GM18868 (cell line): ENCODE data around the gene PSEN2.

Source experiments
- ATAC-seq: cut with Tn5 transposase; IDR thresholded peaks from one replicate; pipeline ENCODE4 v1.9.1; 2021; ENCODE audit warnings: mild to moderate bottlenecking, moderate library complexity; ENCODE audit not compliant: unreplicated experiment

The PSEN2 gene

DNA sequence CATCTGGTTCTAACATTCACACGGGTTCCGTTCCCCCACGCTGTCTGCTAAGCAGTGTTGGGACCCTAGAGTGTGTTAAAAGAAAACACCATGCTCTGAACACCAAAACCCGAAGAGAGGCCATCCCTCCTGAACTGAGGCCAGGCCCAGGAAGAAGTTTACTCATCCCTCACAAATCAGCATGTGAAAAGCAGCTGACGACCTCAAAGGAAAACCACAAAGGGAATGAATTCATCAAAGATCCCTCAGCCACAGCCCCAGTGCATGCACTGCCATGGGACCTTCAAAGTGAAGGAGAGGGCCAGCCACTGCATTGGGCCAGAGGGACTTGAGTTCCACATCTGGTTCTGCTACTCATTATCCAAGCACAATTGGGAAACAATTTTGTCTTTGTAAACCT is 7.0 kb upstream of the PSEN2 start:
- ATAC-seq, result no peak

DNA sequence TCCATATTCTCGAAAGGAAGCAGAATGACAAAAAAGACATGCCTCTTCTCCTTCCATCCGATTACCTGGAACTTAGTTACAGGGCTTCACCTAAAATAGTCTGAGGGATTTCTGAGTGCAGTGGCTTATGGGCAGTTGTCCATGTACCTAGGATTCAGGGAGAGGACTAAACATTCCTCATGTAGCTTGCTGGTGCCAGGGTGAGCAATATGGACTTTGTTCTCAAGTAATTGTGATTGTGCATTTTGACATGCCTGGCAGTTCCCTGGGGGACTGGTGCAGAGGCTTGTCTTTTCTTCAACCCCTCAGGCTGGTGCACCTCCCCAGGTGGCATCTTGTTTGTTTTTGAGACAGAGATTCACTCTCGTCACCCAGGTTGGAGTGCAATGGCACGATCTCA is 6.1 kb upstream of the PSEN2 start:
- no peak for ATAC-seq

DNA sequence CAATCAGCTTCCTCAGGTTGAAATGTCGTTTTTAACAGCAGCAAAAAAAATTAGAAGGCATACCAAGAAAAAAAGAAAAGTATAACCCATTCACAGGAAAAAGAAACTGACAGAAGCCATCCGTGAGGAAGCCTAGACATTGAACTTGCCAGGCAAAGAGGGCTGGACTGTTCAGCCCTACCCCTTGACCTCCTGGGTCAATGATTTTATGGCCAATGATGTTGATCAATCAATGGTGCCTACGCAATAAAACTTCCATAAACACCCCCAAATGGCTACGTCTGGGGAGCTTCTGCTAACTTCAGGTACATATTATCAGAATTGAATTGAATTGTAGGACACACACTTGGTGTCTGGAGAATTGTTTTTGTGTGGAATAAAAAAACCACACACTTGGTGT is 4.8 kb upstream of the PSEN2 start:
- ATAC-seq, result no peak

DNA sequence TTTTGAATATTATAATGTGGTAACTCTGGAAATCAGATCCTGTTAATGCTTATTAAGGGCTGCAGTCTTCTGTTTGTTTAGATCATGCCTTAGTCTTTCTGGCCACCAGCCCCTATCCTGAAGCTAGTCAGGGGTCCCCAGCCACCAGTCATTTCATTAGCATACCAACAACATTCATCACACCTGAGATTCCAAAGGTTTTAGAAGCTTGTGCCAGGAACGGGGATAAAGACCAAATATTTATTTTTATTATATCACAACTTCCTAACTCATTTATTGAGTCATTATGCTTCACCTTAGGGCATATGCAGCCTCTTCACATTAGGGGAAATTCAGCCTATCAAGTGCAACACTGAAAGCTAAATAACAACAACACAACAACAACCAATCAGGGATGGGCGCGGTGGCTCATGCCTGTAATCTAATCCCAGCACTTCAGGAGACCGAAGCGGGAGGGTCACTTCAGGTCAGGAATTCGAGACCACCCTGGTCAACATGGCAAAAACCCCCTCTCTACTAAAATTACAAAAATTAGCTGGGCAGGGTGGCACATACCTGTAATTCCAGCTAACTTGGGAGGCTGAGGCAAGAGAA is 2.9 kb upstream of the PSEN2 start:
- ATAC-seq, result no peak

DNA sequence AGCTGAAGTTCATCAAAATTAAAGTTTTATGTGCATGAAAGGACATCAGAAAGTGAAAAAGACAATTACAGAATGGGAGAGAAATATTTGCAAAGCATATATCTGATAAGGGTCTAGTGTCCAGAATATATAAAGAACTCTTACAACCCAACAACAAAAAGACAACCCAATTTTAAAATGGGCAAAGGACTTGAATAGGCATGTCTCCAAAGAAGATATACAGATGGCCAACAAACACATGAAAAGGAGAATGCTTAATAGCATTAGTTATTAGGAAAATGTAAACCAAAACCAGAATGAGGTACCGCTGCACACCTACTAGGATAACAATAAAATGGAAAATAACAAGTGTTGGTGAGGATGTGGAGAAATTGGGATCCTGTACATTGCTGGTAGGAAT is 1.7 kb upstream of the PSEN2 start:
- no peak for ATAC-seq

DNA sequence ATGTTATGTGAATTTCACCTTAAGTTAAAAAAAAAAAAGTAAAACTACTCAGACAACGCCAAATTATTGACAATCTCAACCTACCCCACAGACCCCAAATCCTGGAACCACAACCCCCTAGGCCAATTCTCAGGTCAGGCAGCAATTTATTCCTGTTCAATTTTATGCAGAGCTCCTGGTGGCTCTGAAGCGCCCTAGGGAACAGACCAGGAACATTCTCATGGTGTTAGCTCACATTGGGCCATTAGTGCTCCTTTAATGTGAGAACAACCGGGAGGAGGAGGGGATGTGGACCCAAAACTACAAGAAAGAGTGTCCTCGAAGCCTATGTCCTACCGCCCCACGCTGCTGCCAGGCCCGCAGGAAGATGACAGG is 403 bp upstream of the PSEN2 start:
- ATAC-seq, result no peak

DNA sequence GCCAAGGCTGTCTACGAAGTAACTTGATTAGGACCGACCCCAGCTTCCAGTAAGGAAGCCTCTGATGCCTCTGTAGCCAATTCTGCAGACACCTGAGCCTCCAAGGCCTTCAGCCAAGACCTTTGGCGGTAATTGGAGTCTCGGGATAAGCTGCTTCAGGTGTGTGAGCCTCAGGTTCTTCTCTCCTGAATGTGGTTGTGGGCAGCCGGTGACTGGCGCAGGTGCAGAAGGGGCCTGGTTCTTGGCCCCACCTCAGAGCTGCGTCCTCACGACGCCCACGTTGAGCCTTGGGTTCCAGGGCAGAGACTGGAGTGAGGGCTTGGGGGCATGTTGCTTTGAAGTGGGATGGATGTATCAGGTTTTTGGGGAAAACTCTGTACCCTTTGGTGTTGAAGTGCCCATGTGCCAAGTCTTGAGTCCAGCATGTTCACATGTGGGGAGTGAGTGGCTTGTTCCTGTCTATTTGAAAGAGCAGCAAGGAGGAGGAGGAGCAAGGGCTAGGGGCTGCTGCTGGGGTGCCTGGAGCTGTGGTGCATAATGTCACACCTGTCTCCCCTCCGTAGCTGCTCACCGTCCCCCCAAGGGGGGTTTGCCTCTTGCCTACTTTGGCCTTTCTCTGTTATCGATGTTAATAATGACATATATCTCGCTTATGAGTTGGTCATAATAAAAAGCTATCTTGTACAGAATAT is 1.4 kb downstream of the PSEN2 start:
- ATAC-seq, result no peak

DNA sequence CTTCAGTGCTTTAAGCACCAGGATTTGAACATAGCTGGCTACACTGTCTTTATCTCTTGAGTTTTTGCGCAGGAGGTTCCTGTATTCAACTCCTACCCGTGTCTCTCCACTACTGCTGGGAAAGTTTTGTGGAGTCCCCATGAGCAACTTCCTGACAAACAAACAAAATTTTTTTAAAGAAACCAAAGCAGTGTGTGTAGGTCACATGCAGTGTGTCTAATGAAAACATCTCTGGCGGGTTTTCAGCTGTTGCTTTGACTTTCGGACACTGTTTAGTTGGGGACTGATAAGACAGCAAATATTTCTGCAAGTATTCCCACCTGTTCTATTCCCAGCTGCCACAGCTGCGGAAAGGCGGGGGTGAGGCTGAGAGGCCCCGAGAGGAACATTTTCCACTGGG is 2.0 kb downstream of the PSEN2 start:
- ATAC-seq, result no peak

DNA sequence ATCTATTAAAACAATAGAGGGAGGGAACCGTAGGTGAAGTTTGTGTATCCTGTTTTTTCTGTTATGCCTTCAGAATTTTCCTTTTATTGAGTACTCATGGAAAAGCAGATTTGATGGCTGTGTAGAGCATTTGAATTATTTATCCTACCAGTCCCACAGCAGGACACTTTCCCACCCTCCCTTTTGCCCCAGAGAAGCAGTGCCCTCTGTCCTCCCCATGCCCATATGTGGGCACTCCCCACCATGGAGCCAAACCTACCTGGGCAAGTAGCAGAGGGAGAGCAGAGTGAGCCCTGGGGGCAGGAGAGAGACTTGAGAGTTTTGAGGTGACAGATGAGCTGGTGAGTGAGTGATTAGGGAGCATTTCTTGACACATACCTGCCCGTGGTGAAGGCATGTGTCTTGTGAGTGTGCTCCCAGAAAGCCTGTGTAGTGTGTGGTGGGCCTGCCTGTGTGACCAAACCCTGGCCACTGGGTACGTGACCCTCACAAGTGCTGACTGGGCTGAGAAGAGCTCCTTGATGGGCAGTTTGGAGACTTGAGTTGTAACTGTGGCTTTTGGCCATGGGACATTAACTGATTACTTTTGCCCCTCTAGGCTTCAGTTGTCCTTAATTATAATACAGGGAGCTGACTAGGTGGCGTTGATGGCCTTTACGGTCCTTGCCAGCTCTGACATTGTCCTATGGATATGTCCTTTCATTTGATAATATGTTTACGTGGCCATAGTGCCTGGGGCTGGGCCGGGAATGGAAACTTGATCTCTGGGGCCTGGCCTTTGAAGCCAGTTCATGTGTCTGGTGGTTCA is 3.6 kb downstream of the PSEN2 start:
- no peak for ATAC-seq

DNA sequence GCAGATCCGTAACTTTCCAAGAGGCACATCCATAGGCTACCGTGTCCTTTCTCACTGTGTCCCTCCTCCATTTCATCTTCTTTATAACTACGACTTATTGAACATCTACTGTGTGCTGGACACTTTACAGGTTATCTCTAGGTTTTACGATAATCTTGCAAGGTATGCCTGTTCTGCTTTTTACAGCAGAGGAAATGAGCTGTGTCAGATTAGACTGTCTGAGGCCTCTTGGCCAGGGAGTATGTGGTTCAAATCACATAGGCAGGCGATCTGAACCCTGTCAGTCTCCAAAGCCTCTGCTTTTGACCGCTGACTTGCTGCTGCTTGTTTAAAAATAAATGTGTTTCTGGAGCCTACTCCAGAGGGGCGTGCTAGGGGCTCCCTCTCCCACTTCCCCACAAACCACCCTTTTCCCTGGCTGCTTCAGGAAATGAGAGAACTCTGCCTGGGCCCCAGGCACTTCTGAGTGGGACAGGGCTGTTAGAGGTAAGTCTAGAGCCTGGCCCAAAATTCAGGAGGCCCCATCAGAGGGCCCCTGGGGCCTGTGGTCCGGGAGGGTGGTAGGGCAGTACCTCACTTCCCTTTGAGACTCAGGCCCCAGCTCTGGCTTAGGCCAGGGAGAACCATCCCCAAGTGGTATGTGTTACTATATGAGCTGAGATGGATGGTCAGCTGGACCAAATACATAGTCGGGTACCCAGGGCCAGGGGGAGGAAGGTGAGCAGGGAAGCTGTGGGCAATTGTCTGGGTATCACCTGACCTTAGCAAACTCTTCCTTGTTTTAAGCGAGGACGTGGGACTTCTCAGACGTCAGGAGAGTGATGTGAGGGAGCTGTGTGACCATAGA is 4.4 kb downstream of the PSEN2 start:
- ATAC-seq, result no peak

DNA sequence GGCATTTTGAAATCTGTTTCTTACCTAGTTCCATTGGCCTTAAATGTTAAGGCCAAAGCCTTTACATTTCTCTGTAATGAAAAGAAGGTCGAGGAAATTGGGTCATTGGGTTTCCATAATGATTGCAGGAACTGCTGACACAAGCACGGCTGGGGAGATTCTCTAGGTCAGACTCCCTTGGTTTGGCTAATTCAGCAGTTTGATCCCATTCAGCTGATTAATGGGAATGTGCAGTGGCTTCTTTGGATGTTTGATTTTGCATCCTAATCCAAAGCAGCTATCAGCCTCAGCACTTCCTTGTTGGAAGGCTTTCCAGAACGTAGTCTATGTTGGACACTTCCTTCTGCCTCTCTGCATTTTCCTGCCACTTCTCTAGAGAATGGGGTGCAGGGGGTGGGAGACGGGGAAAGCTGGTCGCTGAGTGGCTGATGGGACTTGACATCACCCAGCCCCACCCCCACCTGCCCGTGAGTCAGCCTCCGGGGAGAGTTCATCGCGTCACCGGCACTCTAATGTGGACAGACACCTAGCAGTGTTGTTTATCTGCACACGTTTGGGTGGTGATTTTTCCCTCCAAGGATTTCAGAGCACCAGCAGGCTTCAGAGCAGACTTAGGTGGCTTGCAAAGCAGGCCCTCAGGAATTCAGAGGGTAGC is 5.4 kb downstream of the PSEN2 start:
- no peak for ATAC-seq

DNA sequence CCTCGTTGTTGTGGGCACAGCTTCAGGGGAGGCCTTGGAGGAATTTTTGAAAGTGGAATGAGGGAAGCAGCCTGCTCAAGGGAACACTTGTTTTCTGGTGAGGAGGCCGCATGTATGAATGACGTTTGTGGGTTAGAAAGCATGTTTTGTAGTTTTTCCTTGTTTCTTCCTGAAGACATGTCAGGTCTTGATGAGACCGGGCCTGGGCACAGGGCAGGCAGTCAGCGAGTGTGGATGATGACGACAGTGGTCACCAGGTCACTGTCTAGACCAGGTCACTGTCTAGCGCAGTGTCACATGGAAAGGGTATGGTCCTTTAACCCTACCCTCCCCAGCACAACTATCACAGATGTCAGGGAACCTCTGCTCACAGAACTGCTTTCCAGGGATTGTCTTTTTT is 7.3 kb downstream of the PSEN2 start:
- no peak for ATAC-seq

DNA sequence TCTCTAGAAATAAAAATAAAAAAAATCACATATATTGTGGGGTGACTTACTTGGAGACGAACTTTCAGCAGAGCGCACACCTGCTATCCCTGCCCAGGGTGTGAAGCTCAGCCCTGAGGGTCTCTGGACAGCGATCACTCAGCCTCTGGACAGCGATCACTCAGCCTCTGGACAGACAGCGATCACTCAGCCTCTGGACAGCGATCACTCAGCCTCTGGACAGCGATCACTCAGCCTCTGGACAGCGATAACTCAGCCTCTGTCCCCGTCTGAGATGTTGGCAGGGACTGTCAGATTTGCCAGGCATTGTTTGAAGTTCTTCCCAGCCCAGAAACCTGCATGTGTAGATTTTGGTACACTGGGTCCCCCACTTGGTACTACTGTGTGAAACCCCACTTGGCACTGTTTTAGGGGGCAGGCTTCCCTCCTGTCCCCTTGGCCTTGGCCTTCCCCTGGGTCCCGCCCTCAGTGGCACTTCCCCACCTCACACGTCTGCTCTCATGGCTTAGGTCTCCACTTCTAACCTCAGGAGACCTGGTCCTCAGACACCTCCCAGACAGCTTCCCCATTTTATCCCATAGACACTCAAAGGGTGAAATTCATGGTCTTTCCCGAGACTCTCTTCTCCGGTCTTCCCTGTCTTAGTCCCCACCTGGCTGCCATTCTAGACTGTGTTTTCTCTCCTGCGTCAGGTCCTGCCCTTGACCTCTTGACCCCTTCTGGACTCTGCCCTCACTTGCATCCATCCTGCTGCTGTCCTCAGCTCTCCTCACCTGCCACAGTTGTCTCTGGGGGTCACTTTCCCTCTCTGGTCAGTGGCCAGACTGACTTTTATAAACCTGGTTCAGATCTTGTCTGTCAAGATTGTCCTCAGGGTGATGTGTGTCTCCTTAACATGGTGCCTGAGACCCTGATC is 10.2 kb downstream of the PSEN2 start:
- ATAC-seq, result no peak

DNA sequence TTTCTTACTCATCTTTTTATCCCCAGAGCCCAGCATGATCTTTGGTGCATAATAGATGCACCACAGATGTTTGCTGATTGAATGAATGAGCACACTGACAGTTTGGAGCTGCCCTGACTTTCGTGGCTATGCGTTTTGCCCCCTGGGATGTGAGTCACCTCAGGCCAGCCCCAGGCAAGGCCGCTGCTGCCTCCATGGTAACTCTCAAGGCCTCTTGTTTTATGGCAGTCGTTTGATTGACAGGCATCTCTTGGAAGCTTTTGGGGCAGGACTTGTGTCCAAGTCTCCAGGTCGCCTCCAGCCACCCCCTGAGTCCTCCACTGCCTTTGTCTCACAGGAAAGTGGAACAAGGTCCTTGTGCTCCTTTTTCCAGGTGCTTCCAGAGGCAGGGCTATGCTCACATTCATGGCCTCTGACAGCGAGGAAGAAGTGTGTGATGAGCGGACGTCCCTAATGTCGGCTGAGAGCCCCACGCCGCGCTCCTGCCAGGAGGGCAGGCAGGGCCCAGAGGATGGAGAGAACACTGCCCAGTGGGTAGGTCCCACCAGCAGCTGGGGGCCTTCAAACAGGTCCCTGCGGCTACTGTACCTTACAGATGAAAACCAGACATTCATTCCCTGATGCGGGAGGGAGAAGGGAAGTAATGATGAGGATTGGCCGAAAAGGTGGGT is 11.2 kb downstream of the PSEN2 start:
- no peak for ATAC-seq

DNA sequence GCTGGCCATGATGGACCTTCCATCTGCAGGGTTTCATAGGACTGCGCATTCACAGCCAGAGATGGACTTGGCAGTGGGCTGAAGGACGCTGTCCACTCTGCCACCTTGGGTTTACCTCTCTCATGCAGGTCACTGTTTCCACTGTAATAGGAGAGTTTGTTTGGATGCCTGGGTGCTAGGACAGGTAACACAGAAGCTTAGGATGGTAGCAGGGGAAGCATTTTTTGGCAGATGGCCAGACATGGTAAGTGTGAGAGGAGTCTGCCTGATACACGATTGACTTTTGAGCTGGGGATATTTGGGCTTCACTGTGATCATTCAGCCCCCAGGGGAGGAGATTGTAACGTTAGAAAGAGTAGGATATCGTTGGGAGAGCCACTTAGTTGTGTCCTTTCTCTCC is 11.8 kb downstream of the PSEN2 start:
- peak; percentile 1 for ATAC-seq

DNA sequence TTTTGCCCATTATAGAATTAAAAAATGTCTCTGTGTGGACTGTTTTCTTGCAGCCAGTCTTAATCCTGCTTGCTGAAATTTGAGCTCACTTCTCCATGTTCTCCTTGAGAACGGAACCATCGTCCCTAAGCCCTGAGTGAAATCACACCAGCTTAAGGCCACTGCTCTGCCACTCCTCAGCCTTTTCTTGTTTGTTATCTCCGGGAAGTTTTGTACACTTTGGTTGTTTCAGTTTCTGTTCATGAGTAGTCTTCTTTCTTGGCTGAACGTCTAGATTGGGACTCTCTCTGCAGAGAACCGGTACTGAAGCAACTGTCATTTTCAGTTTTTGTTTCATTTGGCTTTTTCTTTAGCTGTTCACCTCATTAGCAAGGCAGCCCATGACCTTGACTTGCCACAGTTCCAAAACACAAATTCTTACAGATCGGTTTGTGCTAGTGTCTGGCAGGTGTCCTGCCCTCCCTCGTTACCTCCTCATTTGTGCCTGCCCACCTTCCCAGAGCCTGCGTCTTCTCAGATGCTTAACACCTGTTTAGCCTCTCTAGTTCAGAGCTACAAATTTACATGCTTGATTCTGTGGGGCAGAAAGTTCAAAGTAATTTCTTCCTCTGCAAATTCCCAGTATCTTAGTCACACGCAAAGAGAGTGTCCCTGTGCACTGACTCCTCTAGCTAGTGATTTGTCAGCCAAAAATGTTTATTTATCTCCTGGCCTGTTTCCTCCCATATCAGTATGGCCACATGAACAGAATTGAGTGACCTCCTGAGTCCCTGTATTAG is 12.4 kb downstream of the PSEN2 start:
- ATAC-seq, result peak; percentile 96

DNA sequence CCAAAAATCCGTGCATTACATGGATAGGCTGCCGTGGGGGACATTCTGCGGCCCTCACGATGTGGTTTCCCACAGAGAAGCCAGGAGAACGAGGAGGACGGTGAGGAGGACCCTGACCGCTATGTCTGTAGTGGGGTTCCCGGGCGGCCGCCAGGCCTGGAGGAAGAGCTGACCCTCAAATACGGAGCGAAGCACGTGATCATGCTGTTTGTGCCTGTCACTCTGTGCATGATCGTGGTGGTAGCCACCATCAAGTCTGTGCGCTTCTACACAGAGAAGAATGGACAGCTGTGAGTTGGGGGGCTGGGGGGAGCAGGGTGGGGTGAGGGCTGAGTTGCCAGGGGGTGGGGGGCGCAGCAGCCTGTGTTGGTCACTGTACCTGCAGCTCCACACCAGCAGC is 13.2 kb downstream of the PSEN2 start:
- no peak for ATAC-seq

DNA sequence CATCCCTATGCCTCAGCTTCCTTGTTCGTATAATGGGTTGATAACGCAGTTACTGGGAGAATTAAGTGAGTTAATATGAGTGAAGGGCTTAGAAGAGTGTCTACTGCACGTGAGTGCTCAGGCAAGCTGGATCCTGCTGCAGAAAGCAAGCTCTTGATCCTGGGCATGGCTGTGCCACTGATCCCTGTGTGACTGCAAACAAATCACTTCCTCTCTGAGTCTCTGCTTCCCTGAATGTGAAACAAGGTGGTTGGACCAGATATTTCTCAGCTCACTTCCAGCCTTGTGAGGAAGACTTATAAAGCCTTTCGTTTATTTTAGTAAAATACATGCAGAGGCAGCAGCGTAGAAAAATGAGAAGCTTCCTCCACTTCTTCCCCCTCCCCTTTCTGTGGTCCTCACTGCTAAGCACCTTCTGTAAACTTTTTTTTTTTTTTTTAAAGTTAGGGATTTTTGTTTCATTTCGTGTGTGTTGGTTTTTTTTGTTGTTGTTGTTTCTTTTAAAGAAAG is 13.8 kb downstream of the PSEN2 start:
- ATAC-seq, result no peak
